Keratinocyte (primary cell): ENCODE results near the gene AKR1E2. TPM values are rescaled to one million over a fixed set of nuclear protein-coding genes. Genes with fewer than 3 reads are reported as not detected.

Experiments used
- DNase-seq: peaks from one replicate; pipeline ENCODE4 v3.0.0-alpha.2; 2011; ENCODE audit warnings: low read depth, missing footprints, low spot score
- FAIRE-seq: peaks from 2 replicates; lab custom pipeline; 2011; peaks lifted over from hg19 to GRCh38; lab: Jason Lieb, UNC
- H2AFZ ChIP-seq: 2 replicates; pipeline ENCODE4 v1.6.0; 2012; ENCODE audit warnings: low read length, control low read depth, inconsistent platforms; ENCODE audit not compliant: control insufficient read depth
- H3K27ac ChIP-seq: 2 replicates; pipeline ENCODE4 v1.5.1; 2011; ENCODE audit warnings: low read length; ENCODE audit not compliant: control insufficient read depth, insufficient read depth
- H3K27me3 ChIP-seq: 3 replicates; pipeline ENCODE4 v1.6.0; 2011; ENCODE audit warnings: low read length; ENCODE audit not compliant: control insufficient read depth, insufficient read depth; ENCODE audit errors: extremely low read depth
- H3K36me3 ChIP-seq, 2 experiments: 2 replicates in 1 of 2; 3 replicates in 1 of 2; pipeline ENCODE4 v1.5.1; 2011; ENCODE audit warnings: low read length in 2 of 2, mild to moderate bottlenecking in 1 of 2; ENCODE audit not compliant: control insufficient read depth in 2 of 2, insufficient read depth in 2 of 2; ENCODE audit errors: extremely low read depth in 1 of 2
- H3K4me1 ChIP-seq: 3 replicates; pipeline ENCODE4 v1.5.1; 2011; ENCODE audit warnings: low read length; ENCODE audit not compliant: control insufficient read depth, insufficient read depth; ENCODE audit errors: extremely low read depth
- H3K4me2 ChIP-seq: 3 replicates; pipeline ENCODE4 v1.6.0; 2011; ENCODE audit warnings: low read depth, low read length; ENCODE audit not compliant: control insufficient read depth, insufficient read depth; ENCODE audit errors: extremely low read depth
- H3K4me3 ChIP-seq, 3 experiments: fragments of 200-600 bp in 1 of 3; sonication (generic) in 1 of 3; 2 replicates in 2 of 3; 3 replicates in 1 of 3; pipeline ENCODE4 v1.5.1; 2011 to 2016; ENCODE audit warnings: low read length in 3 of 3, mild to moderate bottlenecking in 3 of 3, control low read depth in 2 of 3, inconsistent platforms in 1 of 3, low read depth in 1 of 3, mixed read lengths in 1 of 3, mixed run types in 1 of 3, moderate library complexity in 1 of 3; ENCODE audit not compliant: control insufficient read depth in 2 of 3, insufficient read depth in 2 of 3; ENCODE audit errors: extremely low read depth in 1 of 3
- H3K79me2 ChIP-seq: 2 replicates; pipeline ENCODE4 v1.6.0; 2012; ENCODE audit warnings: low read length; ENCODE audit not compliant: control insufficient read depth, insufficient read depth
- H3K9ac ChIP-seq: 3 replicates; pipeline ENCODE4 v1.6.0; 2011; ENCODE audit warnings: low read length; ENCODE audit not compliant: control insufficient read depth, insufficient read depth; ENCODE audit errors: extremely low read depth
- H3K9me1 ChIP-seq: 3 replicates; pipeline ENCODE4 v1.6.0; 2011; ENCODE audit warnings: low read length; ENCODE audit not compliant: control insufficient read depth, insufficient read depth; ENCODE audit errors: extremely low read depth
- H3K9me3 ChIP-seq: 2 replicates; pipeline ENCODE4 v1.5.1; 2012; ENCODE audit warnings: low read depth, low read length; ENCODE audit not compliant: control insufficient read depth
- H4K20me1 ChIP-seq: 3 replicates; pipeline ENCODE4 v1.6.0; 2011; ENCODE audit warnings: low read length; ENCODE audit not compliant: control insufficient read depth, insufficient read depth; ENCODE audit errors: extremely low read depth
- CTCF ChIP-seq, 3 experiments: IDR thresholded peaks in 1 of 3; conservative IDR thresholded peaks in 1 of 3; optimal IDR thresholded peaks in 1 of 3; 2 replicates in 2 of 3; 3 replicates in 1 of 3; pipeline versions ENCODE3 to v1.5.1; 2011; ENCODE audit warnings: low read length in 3 of 3, mild to moderate bottlenecking in 3 of 3, moderate library complexity in 2 of 3, control low read depth in 1 of 3, inconsistent platforms in 1 of 3; ENCODE audit not compliant: insufficient read depth in 2 of 3; ENCODE audit errors: extremely low read depth in 1 of 3
- EZH2 ChIP-seq: IDR thresholded peaks from one replicate; pipeline ENCODE4 v1.6.1; 2012; ENCODE audit warnings: inconsistent platforms, mild to moderate bottlenecking, low read length, moderate library complexity
- dilution Hi-C: fragments of 300-500 bp; cut with MboI; formaldehyde crosslinking; loops from one replicate; pipeline ENCODE4 v1.7.0; 2020; ENCODE audit warnings: low sequenced_read_pairs; ENCODE audit not compliant: extremely low pct_ligation_motif_present
- polyA plus RNA-seq, 5 experiments: library from polyadenylated mRNA; depleted of rRNA in 3 of 5; stranded (reverse) in 3 of 5; stranded (forward) in 1 of 5; unstranded in 1 of 5; fragments of >200 nt; gene quantifications; 1 replicate in 1 of 5; 2 replicates in 3 of 5; 3 replicates in 1 of 5; pipeline versions ENCODE4 v1.2.1 to v1.2.3, GENCODE V29; 2011 to 2012; ENCODE audit warnings: missing spikeins in 2 of 5, low read depth in 1 of 5, low replicate concordance in 1 of 5

Gene AKR1E2
- polyA plus RNA-seq, 1 donor (not counting 4 experiments of a cell fraction or from before 2014, with no cell fraction given): 1.9 TPM

DNA sequence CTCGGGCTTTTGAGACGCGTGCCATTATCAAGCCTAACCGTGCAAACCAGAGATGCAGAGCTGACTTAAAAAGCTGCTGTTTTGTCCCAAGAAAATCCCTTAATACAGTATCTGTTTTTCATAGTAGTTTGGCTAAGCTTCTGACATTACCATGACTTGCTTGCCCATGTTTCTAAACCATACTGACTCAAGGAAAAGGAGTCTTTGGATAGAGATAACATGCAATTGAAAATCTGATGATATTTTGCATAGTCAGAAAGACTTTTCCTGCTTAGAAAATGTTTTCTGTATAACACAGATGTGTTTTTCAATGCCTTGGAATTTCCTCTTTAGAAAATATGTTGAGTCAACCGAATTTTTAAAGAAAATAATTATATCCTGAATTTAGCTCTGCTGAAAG is 21.5 kb upstream of the AKR1E2 start:
- dilution Hi-C loops: no loop called here
- Histone ChIP-seq H3K4me3 (no peak overlapping the region), H3K9ac (no peak overlapping the region), H3K9me3 (no peaks in the 10 kb centered on the region), H2AFZ (no peak overlapping the region), H3K4me2 (no peak overlapping the region), H3K4me1 (peaks cover 22% of the 10 kb centered on the region), H3K27me3 (no peaks in the 10 kb centered on the region), H4K20me1 (no peaks in the 10 kb centered on the region), H3K27ac (no peak overlapping the region), H3K9me1 (no peaks in the 10 kb centered on the region), H3K79me2 (no peaks in the 10 kb centered on the region), H3K36me3 (no peaks in the 10 kb centered on the region)
- FAIRE-seq: no peak
- DNase-seq: no peak
- TF ChIP-seq EZH2: no peak
- TF ChIP-seq CTCF (optimal IDR thresholded peaks at IDR 0.05 in 1 of 3, IDR thresholded peaks at IDR 0.05 in 1 of 3, conservative IDR thresholded peaks at IDR 0.05 in 1 of 3; ENCODE audit: extremely low read depth in 1 of 3, insufficient read depth in 2 of 3, low read length in 3 of 3): no peak

DNA sequence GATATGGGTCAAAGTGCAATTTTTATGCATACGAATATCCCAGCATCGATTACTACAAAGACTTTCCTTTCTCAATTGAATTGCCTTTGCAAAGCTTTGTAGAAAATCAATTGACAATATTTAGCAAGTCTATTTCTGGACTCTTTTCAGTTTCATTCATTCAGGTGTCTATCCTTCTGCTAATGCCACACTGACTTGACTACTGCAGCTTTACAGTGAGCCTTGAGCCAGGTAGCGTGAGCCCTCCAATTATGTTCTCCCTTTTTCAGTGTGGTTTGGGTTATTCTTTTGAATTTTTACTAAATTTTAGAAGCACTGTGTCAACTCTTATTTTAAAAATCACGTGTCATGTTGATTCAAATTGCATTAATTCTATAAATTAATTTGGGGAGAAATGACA is 19.5 kb upstream of the AKR1E2 start:
- no peaks in the 10 kb centered on the region for H3K36me3 ChIP-seq
- H4K20me1 ChIP-seq: no peaks in the 10 kb centered on the region
- peaks cover 22% of the 10 kb centered on the region for H3K4me1 ChIP-seq
- no peaks in the 10 kb centered on the region for H3K9me1 ChIP-seq
- no peak overlapping the region for H2AFZ ChIP-seq
- H3K4me3 ChIP-seq: no peak overlapping the region
- no peak for FAIRE-seq
- no peak overlapping the region for H3K9ac ChIP-seq
- no peak overlapping the region for H3K4me2 ChIP-seq
- no peaks in the 10 kb centered on the region for H3K79me2 ChIP-seq
- H3K27ac ChIP-seq: no peak overlapping the region
- no peaks in the 10 kb centered on the region for H3K9me3 ChIP-seq
- TF ChIP-seq EZH2 (no peak), CTCF (optimal IDR thresholded peaks at IDR 0.05 in 1 of 3, IDR thresholded peaks at IDR 0.05 in 1 of 3, conservative IDR thresholded peaks at IDR 0.05 in 1 of 3; ENCODE audit: extremely low read depth in 1 of 3, insufficient read depth in 2 of 3, low read length in 3 of 3) (no peak)
- dilution Hi-C loops: no loop called here
- no peak for DNase-seq
- no peaks in the 10 kb centered on the region for H3K27me3 ChIP-seq
